ENCODE results near the gene STX17. TPM values are rescaled to one million over a fixed set of nuclear protein-coding genes. Genes with fewer than 3 reads are reported as not detected.

STX17 gene
- total and polyA plus RNA-seq, 10 of the 15 experiments (the other 5 are each of a cell fraction or from before 2014, with no cell fraction given) = 11.5 to 29.3 (median 20.0) TPM

DNA sequence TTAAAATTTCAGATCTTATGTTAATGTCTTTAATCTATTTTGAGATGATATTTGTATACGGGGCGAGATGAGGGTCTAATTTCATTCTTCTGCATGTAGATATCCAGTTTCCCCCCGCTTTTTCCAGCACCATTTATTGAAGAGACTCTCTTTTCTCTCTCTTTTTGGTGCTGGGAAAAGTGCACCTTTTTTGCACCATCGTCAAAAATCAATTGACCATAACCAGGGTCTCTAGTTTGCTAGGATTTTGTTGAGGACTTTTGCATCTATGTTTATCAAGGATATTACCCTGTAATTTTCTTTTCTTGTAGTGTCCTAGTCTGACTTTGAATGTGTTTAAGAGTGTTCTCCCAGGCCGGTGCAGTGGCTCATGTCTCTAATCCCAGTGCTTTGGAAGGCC, 93.3 kb downstream of the STX17 start (continued):
- TF ChIP-seq SMAD1 (IDR thresholded peaks at IDR 0.05; ENCODE audit: low read depth, partially characterized antibody) (no peak), ZNF384 (IDR thresholded peaks at IDR 0.05; ENCODE audit: borderline replicate concordance, low read depth, low read length) (no peak)

- in situ Hi-C loops (cut with MboI) = loop anchor here (5.0 to 25.0 kb wide), 3 partner anchors 199 to 829 kb away; partner anchors contain the start of genes CAVIN4 and NR4A3
- ChIA-PET RAD21 (ENCODE audit: unreplicated experiment) (interaction anchor here (0.6 to 1.4 kb wide), 7 partner anchors 32 to 848 kb away, joined by 3 to 18 read pairs (median 3); partner anchors contain the start of gene NR4A3), CTCF (interaction anchor here (0.6 to 2.6 kb wide), 14 partner anchors 40 to 850 kb away, joined by 3 to 16 read pairs (median 4); partner anchors contain the start of gene NR4A3), POLR2A (interaction anchor here (0.6 to 1.0 kb wide), 2 partner anchors 152 to 418 kb away, joined by 4 to 7 read pairs; no protein-coding TSS in a partner anchor), SMC1A (ENCODE audit: uncharacterized antibody, unreplicated experiment) (interaction anchor here (0.7 to 4.9 kb wide), 7 partner anchors 12 to 780 kb away, joined by 3 to 18 read pairs (median 4); no protein-coding TSS in a partner anchor)
- no peak overlapping the region for H3K4me3 ChIP-seq
- 3% methylated on average over 1 of the region's 1 CpG for WGBS (ENCODE audit: insufficient coverage, insufficient replicate concordance, low lambda C conversion rate, missing lambda C conversion rate)
- no TSS peak for BruUV-seq (replicated peaks)
- H3K9ac ChIP-seq (ENCODE audit: control insufficient read depth, insufficient read depth, low read length) = no peak overlapping the region
- H3K36me3 ChIP-seq (ENCODE audit: control insufficient read depth in 2 of 2, insufficient read depth in 2 of 2, low read length in 1 of 2) = peaks cover 0 to 12% of the 10 kb centered on the region in 2 experiments; a peak in 2 of 4 replicates
- no peaks in the 10 kb centered on the region; the same call in 2 of the 3 replicates for H3K9me3 ChIP-seq (replicated peaks; ENCODE audit: control insufficient read depth, insufficient read depth, low read length)
- no peaks in the 10 kb centered on the region for H3K79me2 ChIP-seq (ENCODE audit: control insufficient read depth, insufficient read depth, low read length)
- peak; percentile 83 for FAIRE-seq
- H2AFZ ChIP-seq (ENCODE audit: control insufficient read depth, low read depth, low read length) = no peak overlapping the region
- no peak overlapping the region for H3K27ac ChIP-seq (ENCODE audit: control insufficient read depth, insufficient read depth)
- DNase-seq (ENCODE audit: low read depth, low spot score) = peak; percentile 38
- no peak overlapping the region for H3K4me2 ChIP-seq (ENCODE audit: control insufficient read depth, insufficient read depth)
- peak; percentile 73 for ATAC-seq
- intact Hi-C loops (cut with micrococcal nuclease; ENCODE audit: unreplicated experiment) = loop anchor here (1.0 to 5.0 kb wide), 6 partner anchors 187 to 849 kb away; no protein-coding TSS in a partner anchor
- no peaks in the 10 kb centered on the region for H4K20me1 ChIP-seq (ENCODE audit: control insufficient read depth, insufficient read depth)
- no peaks in the 10 kb centered on the region for H3K4me1 ChIP-seq (ENCODE audit: control insufficient read depth, insufficient read depth, low read length)
- H3K27me3 ChIP-seq (replicated peaks in 1 of 2; ENCODE audit: control insufficient read depth in 2 of 2, insufficient read depth in 2 of 2, low read length in 1 of 2) = no peaks in the 10 kb centered on the region
- no peak for TF ChIP-seq ZNF274 (IDR thresholded peaks at IDR 0.05; ENCODE audit: insufficient read depth, insufficient read length)
- no peak for TF ChIP-seq E2F4 (IDR thresholded peaks at IDR 0.05; ENCODE audit: low read depth, low read length)
- TF ChIP-seq IRF4 (IDR thresholded peaks at IDR 0.05; ENCODE audit: low read depth, low read length) = no peak
- no peak for TF ChIP-seq ZNF622 (IDR thresholded peaks at IDR 0.05)
- TF ChIP-seq, protein P1, sequence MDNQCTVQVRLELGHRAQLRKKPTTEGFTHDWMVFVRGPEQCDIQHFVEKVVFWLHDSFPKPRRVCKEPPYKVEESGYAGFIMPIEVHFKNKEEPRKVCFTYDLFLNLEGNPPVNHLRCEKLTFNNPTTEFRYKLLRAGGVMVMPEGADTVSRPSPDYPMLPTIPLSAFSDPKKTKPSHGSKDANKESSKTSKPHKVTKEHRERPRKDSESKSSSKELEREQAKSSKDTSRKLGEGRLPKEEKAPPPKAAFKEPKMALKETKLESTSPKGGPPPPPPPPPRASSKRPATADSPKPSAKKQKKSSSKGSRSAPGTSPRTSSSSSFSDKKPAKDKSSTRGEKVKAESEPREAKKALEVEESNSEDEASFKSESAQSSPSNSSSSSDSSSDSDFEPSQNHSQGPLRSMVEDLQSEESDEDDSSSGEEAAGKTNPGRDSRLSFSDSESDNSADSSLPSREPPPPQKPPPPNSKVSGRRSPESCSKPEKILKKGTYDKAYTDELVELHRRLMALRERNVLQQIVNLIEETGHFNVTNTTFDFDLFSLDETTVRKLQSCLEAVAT (IDR thresholded peaks at IDR 0.05) = no peak
- no peak for TF ChIP-seq FOXK2 (IDR thresholded peaks at IDR 0.05)
- no peak for TF ChIP-seq CREB1 (IDR thresholded peaks at IDR 0.05; ENCODE audit: low read depth)
- no peak for TF ChIP-seq SUPT20H (IDR thresholded peaks at IDR 0.05; ENCODE audit: borderline replicate concordance, control insufficient read depth, low read depth, low read length)
- no peak for TF ChIP-seq SMAD5 (IDR thresholded peaks at IDR 0.05; ENCODE audit: low read depth)
- no peak for TF ChIP-seq STAT3 (IDR thresholded peaks at IDR 0.05; ENCODE audit: low read depth, low read length)
- TF ChIP-seq STAT1 (conservative IDR thresholded peaks at IDR 0.05) = no peak
- no peak for TF ChIP-seq NFYA (IDR thresholded peaks at IDR 0.05; ENCODE audit: borderline replicate concordance, low read depth, low read length)
- no peak for TF ChIP-seq MYC (IDR thresholded peaks at IDR 0.05; ENCODE audit: insufficient read depth, insufficient read length, insufficient replicate concordance, low read length, severe bottlenecking)
- TF ChIP-seq, protein P2, sequence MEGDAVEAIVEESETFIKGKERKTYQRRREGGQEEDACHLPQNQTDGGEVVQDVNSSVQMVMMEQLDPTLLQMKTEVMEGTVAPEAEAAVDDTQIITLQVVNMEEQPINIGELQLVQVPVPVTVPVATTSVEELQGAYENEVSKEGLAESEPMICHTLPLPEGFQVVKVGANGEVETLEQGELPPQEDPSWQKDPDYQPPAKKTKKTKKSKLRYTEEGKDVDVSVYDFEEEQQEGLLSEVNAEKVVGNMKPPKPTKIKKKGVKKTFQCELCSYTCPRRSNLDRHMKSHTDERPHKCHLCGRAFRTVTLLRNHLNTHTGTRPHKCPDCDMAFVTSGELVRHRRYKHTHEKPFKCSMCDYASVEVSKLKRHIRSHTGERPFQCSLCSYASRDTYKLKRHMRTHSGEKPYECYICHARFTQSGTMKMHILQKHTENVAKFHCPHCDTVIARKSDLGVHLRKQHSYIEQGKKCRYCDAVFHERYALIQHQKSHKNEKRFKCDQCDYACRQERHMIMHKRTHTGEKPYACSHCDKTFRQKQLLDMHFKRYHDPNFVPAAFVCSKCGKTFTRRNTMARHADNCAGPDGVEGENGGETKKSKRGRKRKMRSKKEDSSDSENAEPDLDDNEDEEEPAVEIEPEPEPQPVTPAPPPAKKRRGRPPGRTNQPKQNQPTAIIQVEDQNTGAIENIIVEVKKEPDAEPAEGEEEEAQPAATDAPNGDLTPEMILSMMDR (IDR thresholded peaks at IDR 0.05 in 2 of 3, conservative IDR thresholded peaks at IDR 0.05 in 1 of 3; ENCODE audit: control insufficient read depth in 2 of 3, extremely low read depth in 1 of 3, insufficient read depth in 1 of 3, low read depth in 3 of 3, low read length in 3 of 3) = peak; percentile 48 to 58 (median 56)
- TF ChIP-seq BCL11A (IDR thresholded peaks at IDR 0.05; ENCODE audit: low read depth, low read length) = no peak
- no peak for TF ChIP-seq BMI1 (IDR thresholded peaks at IDR 0.05; ENCODE audit: borderline replicate concordance)
Measured at GRCh38 chr9:100011062-100011681, 104.7 kb downstream of the STX17 start.
